Skeletal muscle tissue (tissue), 4 donors: ENCODE measurements around the gene MYBPC1. TPM values are rescaled to one million over a fixed set of nuclear protein-coding genes. Genes with fewer than 3 reads are reported as not detected.
A peak's percentile ranks its signal among the peaks of the same experiment; 100 is the strongest.

Experiments
- H3K27ac ChIP-seq: one replicate; pipeline ENCODE4 v1.7.0; 2013; ENCODE audit warnings: mild to moderate bottlenecking, low read depth, low read length, inconsistent platforms
- H3K27me3 ChIP-seq, 3 donors: one replicate each; pipeline ENCODE4 v1.7.0; 2013; ENCODE audit warnings: low read length in 3 of 3; ENCODE audit not compliant: control insufficient read depth in 3 of 3, insufficient read depth in 3 of 3
- H3K36me3 ChIP-seq, 3 donors: one replicate each; pipeline ENCODE4 v1.7.0; 2013; ENCODE audit warnings: low read length in 3 of 3; ENCODE audit not compliant: control insufficient read depth in 3 of 3, insufficient read depth in 3 of 3
- H3K4me1 ChIP-seq, 3 donors: one replicate each; pipeline ENCODE4 v1.7.0; 2013; ENCODE audit warnings: low read length in 3 of 3, mild to moderate bottlenecking in 3 of 3; ENCODE audit not compliant: control insufficient read depth in 3 of 3, insufficient read depth in 3 of 3
- H3K4me3 ChIP-seq, 3 donors: one replicate each; pipeline ENCODE4 v1.7.0; 2013; ENCODE audit warnings: low read length in 3 of 3
- H3K9ac ChIP-seq, 3 donors: one replicate each; pipeline ENCODE4 v1.7.0; 2013; ENCODE audit warnings: low read length in 3 of 3, mild to moderate bottlenecking in 3 of 3, moderate library complexity in 2 of 3, low read depth in 1 of 3
- H3K9me3 ChIP-seq, 3 donors: one replicate each; pipeline ENCODE4 v1.7.0; 2013; ENCODE audit warnings: low read length in 3 of 3; ENCODE audit not compliant: control insufficient read depth in 3 of 3
- total RNA-seq: library from RNA; depleted of rRNA; stranded (reverse); fragments of >200 nt; gene quantifications from one replicate; pipeline ENCODE4 v1.2.3, GENCODE V29; 2014
- donor health status: Osteomylitis.

MYBPC1 gene
- total RNA-seq, 1 donor from 2014 or later = 2,201 TPM

DNA sequence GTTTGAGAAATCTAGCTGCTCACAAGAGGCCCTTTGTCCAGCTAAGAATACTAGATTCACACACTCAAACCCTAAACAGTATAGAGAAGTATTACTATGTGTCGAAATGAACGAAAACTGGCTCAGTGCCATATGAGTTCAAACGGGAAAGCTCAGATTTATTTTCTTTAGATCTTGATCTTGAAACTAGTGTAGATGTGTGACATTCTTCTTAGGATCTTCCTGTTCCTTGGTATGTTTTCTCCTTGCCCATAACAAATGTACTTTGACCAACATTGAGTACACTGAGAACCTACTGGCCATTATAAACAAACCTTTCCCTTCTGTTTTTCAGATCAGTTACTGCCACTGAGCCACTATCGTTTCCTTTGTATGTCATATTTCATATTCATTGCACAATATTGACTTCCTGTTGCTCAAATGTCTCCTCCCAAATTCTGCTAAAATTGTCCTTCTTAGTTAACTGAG lies 21.3 kb downstream of the MYBPC1 start:
- peak overlapping the region in 2 of 3 donors; percentile 3 to 42 for H3K9ac ChIP-seq
- peak overlapping the region; percentile 65 for H3K27ac ChIP-seq
- no peaks in the 10 kb centered on the region for H3K27me3 ChIP-seq
- peaks cover 59 to 84% (median 72%) of the 10 kb centered on the region in 3 donors for H3K4me1 ChIP-seq
- H3K36me3 ChIP-seq = peaks cover 13 to 53% (median 18%) of the 10 kb centered on the region in 3 donors
- no peak overlapping the region for H3K4me3 ChIP-seq
- no peaks in the 10 kb centered on the region for H3K9me3 ChIP-seq

DNA sequence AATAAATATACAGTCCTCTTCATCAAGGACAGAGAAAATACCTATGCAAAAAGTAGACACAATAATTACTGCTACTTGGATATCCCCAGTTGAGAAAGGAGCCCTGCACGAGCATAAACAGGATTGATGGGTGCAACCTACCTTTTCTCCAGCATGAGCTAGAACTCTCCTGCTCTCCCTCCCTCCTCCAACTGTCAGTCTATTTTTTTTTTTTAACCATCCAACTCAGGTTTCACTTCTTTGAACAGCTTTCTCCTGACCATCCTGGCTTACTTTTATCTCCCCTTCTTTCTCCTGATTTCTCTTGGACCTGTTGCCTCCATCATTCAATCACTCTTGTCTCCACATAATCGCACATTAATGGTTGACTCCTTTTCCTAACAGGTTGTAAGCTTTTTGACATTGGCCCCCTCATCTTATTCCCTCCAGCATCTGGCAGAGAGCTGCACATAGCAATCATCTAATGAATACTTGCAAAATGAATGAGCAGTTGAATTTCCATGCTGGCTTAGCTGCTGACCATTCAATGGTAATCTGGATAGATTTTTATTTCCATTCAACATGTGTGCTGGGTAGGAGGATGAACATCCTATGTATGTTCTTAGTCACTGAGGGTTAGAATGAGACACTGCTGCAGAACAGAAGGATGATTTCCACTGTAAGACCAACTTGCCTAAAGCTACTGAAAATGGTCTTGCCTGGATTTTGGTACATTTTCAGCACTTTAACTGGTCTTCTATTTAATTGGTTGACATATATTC lies 24.4 kb downstream of the MYBPC1 start:
- H3K4me3 ChIP-seq = no peak overlapping the region

DNA sequence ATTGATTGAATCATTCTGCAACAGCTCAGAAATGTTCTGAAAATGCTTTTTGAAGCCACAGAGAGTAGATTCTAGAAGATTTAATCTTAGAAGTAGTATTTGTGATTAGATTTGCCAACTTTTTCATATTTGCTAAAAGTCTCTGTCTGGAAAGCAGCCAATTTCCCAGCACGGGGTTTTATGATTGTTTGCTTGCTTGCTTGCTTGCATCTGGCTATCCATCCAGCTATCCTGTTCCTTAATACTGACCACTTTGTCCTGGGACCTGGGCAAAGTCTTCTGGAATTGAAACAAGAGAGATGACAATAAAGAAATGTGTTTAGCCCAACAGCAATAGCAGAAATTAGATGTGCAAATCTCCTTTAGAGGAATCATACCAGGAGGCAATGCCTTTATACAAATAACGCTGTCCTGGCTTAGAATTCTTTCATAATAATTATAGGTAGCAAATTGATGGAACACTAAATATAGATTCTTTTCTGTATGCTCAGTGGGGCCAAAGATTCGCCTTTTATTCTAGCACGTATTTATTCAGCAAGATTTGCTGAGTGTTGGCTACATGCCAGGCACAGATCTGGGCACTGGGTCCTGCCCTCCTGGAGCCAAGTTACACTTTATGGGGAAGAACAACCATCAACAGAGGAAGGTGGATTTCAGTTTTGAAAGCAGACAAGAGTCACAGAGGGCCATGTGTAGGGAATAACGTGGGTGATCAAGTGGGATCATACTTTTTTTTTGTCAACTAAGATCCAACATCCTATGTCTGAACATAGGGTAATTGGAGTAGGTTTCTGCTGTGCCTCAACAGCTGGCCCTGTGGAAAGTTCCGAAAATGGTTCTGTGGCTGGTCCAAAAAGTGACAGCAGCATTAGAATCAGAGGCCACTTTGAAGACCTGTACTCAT lies 25.3 kb downstream of the MYBPC1 start:
- Histone ChIP-seq H3K27me3 (no peaks in the 10 kb centered on the region), H3K27ac (peak overlapping the region; percentile 14), H3K9me3 (no peaks in the 10 kb centered on the region), H3K9ac (no peak overlapping the region), H3K4me1 (peaks cover 36 to 51% (median 38%) of the 10 kb centered on the region in 3 donors), H3K4me3 (no peak overlapping the region), H3K36me3 (peaks cover 8 to 42% (median 10%) of the 10 kb centered on the region in 3 donors)

More for the DNA sequence above, 24.4 kb downstream of the MYBPC1 start:
- Histone ChIP-seq H3K9me3 (no peaks in the 10 kb centered on the region), H3K36me3 (peaks cover 12 to 51% (median 14%) of the 10 kb centered on the region in 3 donors), H3K9ac (no peak overlapping the region), H3K27ac (peak overlapping the region; percentile 49), H3K4me1 (peaks cover 41 to 60% (median 47%) of the 10 kb centered on the region in 3 donors), H3K27me3 (no peaks in the 10 kb centered on the region)

GRCh38 chr12:101620762-101621133 lies 26.0 kb downstream of the MYBPC1 start:
- Histone ChIP-seq H3K27me3 (no peaks in the 10 kb centered on the region), H3K9me3 (no peaks in the 10 kb centered on the region), H3K36me3 (peaks cover 6 to 40% (median 10%) of the 10 kb centered on the region in 3 donors), H3K9ac (no peak overlapping the region), H3K27ac (peak overlapping the region; percentile 14), H3K4me3 (no peak overlapping the region), H3K4me1 (peaks cover 32 to 47% (median 35%) of the 10 kb centered on the region in 3 donors)

DNA sequence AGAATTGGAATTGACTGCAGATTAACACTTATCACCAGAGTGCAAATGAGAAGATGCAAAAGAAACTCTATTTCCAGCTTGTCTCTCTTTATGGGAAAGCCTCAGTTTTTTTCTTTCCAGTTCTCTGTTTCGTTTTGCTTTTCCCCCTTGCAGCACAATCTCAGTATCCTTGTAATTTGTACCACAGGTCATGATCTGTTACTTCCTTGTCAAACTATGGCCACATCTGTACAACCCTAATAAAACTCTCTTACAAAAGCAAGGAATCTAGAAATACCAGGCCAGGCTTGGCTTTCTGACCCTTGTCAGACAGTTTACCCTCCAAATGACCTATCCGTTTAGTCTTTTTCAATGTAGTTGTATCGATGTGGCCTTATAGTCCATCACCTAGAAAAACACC lies 33.9 kb downstream of the MYBPC1 start:
- H3K36me3 ChIP-seq = peaks cover 41 to 56% (median 50%) of the 10 kb centered on the region in 3 donors
- no peak overlapping the region for H3K9ac ChIP-seq
- H3K4me3 ChIP-seq = no peak overlapping the region
- H3K27ac ChIP-seq = peak overlapping the region; percentile 26
- H3K27me3 ChIP-seq = no peaks in the 10 kb centered on the region
- peaks cover 0 to 6% (median 4%) of the 10 kb centered on the region in 3 donors for H3K4me1 ChIP-seq
- H3K9me3 ChIP-seq = no peaks in the 10 kb centered on the region

DNA sequence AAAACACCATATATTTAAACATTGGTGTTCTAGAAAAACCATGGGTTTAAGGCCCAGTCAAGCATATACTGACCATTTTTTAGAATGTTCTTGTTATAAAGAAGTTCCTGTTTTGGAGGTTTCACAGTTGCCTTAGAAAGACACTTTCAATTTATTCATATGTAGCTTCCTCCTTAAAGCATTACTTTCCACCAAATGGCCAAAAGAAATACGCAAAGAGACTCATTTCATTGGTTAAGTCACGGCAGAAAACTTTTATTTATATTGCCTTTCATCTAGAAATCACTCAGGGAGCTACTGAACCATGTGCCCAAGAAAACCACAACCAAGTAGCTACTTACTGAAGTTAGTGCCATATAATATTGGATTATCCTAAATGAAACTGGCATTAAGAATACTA lies 40.0 kb downstream of the MYBPC1 start:
- H3K4me3 ChIP-seq = no peak overlapping the region
- peaks cover 0 to 6% (median 2%) of the 10 kb centered on the region in 3 donors for H3K4me1 ChIP-seq
- peaks cover 55 to 85% (median 55%) of the 10 kb centered on the region in 3 donors for H3K36me3 ChIP-seq
- no peak overlapping the region for H3K27ac ChIP-seq
- no peaks in the 10 kb centered on the region for H3K27me3 ChIP-seq
- no peak overlapping the region for H3K9ac ChIP-seq
- no peaks in the 10 kb centered on the region for H3K9me3 ChIP-seq

DNA sequence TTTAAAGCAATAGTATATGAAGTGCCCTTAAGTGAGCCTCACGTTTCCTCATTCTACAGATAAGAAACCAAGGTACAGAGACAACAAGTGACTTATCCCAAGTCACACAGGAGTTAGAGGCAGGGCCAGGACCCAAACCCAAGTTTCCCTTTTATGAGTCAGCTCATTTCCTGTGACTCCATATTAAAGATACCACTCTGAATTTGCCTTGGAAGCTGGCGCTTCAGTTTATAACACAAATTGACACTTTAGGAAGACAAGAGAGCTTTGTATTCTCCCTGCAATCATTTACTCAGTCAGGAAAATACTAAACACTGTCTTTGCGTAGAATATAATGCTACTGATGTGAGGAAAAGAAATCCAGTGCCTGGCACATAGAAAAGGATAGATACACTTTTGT lies 43.2 kb downstream of the MYBPC1 start:
- no peak overlapping the region for H3K4me3 ChIP-seq
- no peak overlapping the region for H3K9ac ChIP-seq
- no peak overlapping the region for H3K27ac ChIP-seq
- H3K9me3 ChIP-seq = no peaks in the 10 kb centered on the region
- H3K27me3 ChIP-seq = peaks cover 0 to 4% (median 0%) of the 10 kb centered on the region in 3 donors
- peaks cover 43 to 78% (median 52%) of the 10 kb centered on the region in 3 donors for H3K36me3 ChIP-seq
- peaks cover 0 to 7% (median 5%) of the 10 kb centered on the region in 3 donors for H3K4me1 ChIP-seq

DNA sequence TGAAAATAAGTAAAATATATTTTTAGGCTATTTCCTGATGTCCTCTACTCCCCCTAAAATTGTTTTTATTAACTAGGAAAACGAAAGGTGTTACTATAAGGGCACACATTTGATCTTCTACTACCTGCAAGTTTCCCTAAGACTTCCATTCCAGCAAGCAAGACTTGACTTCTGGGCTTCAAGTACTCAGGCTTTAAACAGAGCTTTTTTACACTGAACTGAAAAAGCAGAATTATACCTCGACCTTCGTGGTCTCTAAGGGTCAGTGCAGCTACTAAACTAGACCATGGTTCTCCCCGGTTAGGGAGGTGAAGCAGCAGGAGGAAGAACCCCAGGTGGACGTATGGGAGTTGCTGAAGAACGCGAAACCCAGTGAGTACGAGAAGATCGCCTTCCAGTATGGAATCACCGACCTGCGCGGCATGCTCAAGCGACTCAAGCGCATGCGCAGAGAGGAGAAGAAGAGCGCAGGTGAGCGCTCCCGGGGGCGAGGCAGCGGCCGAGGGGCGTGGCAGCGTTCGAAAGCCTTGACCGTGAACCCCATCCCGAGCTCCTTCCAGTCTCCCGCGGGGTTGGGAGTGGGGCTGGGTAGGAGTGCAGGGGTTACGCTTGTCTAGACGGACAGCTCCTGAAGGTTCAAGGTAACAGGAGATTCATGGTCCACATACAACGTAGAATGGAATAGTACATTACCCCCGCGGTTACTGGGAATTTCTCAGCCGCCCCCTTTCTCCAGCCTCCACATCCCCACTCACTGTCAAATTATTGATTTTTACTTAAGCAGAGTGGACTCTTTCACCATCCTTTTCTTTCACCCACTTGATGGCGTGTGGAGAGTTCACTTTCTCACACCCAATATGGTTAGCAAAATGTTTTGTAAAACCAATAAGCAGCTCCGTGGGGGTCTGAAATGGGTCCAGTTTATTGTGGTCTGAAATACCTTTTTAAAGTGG lies 47.6 kb downstream of the MYBPC1 start:
- H3K27ac ChIP-seq = no peak overlapping the region
- peaks cover 0 to 4% (median 0%) of the 10 kb centered on the region in 3 donors for H3K27me3 ChIP-seq
- peaks cover 0 to 5% (median 5%) of the 10 kb centered on the region in 3 donors for H3K4me1 ChIP-seq
- peaks cover 47 to 82% (median 54%) of the 10 kb centered on the region in 3 donors for H3K36me3 ChIP-seq
- H3K4me3 ChIP-seq = no peak overlapping the region
- H3K9me3 ChIP-seq = no peaks in the 10 kb centered on the region
- H3K9ac ChIP-seq = peak overlapping the region in 1 of 3 donors; percentile 17

- no peak overlapping the region for H3K4me3 ChIP-seq
- no peak overlapping the region for H3K27ac ChIP-seq
- peaks cover 0 to under 1% (median 0%) of the 10 kb centered on the region in 3 donors for H3K27me3 ChIP-seq
- H3K9me3 ChIP-seq = no peaks in the 10 kb centered on the region
- H3K36me3 ChIP-seq = peaks cover 68 to 89% (median 78%) of the 10 kb centered on the region in 3 donors
- H3K4me1 ChIP-seq = peaks cover 0 to under 1% (median 0%) of the 10 kb centered on the region in 3 donors
- no peak overlapping the region for H3K9ac ChIP-seq
Observed at GRCh38 chr12:101647711-101648110, 52.9 kb downstream of the MYBPC1 start.
